CD4-positive, alpha-beta T cell treated with Interleukin-21 for 1 hour (primary cell): ENCODE results near the gene CCDC61.
A peak's percentile ranks its signal among the peaks of the same experiment; 100 is the strongest.

Experiments used
- DNase-seq: peaks from one replicate; pipeline ENCODE4 v3.0.0-alpha.2; 2020

CCDC61 gene, protein sequence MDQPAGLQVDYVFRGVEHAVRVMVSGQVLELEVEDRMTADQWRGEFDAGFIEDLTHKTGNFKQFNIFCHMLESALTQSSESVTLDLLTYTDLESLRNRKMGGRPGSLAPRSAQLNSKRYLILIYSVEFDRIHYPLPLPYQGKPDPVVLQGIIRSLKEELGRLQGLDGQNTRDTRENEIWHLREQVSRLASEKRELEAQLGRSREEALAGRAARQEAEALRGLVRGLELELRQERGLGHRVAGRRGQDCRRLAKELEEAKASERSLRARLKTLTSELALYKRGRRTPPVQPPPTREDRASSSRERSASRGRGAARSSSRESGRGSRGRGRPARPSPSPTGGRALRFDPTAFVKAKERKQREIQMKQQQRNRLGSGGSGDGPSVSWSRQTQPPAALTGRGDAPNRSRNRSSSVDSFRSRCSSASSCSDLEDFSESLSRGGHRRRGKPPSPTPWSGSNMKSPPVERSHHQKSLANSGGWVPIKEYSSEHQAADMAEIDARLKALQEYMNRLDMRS

GRCh38 chr19:45994998-45995714 lies at the start of gene CCDC61:
CCDC61 (plus strand) TSS chr19:45995467; CDS start chr19:46003019, 7,552 bp downstream.
- peak; percentile 100 for DNase-seq

- DNase-seq: no peak
Observed at GRCh38 chr19:45947926-45948325, 47.3 kb upstream of the CCDC61 start.

DNA sequence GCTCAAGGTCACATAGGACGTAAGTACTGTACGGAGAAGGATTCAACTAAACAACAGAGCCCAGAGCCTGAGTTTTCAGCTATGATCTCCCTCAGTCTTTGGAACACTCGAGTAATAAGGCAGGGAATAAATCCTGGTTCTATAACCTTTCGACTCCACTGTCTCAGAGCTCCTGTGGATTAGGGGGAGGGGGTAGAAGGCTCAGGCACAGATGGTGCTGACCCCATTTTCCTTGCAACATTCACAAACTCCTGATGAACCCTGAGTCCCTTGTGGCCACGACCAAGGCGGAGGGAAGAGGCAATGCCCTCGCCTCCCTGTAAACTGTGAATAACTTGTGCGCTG lies 43.0 kb upstream of the CCDC61 start:
- no peak for DNase-seq

- DNase-seq: peak; percentile 13
Observed at GRCh38 chr19:45952686-45953505, 42.4 kb upstream of the CCDC61 start.

DNA sequence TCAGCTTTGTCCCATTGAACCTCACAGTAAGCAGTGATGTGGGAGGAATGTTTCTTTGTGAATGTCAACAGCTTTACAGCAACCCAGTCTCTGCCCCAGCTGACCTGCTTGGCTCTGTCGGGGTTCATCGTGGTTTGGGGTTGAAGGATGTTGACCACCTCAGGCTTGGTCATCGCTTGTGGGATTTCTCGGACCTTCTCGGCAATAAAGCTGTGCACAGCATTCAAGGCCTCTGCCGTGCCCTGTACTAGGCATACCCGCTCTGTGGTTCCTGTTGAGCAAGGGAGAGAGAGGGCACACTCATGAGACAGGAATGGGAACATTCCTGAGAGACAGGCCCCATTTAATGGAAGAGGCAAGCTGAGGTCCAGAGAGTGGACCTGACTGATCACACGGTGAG lies 41.6 kb upstream of the CCDC61 start:
- no peak for DNase-seq

- no peak for DNase-seq
Observed at GRCh38 chr19:45954156-45954555, 41.1 kb upstream of the CCDC61 start.

DNA sequence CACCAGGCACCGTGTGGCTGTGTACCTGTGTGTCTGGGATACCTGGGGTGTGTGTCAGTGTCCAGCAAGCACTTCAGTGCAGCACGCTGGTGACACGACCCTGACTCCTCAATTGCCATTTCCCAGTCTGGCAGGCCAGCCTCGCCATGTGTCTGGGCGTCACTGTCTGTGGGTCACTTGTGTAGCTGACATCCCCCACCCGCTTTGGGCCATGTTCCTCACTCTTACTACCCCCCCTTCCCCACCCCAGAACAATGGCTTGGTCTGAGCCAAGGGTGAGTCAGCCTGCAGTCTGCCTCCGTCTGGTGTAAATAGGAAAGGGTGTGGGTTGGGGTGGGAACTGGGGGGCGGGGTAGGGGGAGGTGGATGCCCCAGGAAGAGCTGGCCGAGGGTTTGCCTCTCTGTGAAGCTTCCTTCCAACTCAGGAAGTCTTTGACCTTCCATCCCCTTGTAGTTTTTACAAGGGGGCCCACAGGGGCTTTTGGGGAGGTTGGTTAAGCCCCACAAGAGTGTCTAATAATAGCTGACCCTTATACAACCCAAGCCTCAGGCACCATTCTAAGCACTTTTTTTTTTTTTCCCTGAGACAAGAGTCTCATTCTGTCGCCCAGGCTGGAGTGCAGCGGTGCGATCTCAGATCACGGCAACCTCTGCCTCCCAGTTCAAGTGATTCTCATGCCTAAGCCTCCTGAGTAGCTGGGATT lies 39.2 kb upstream of the CCDC61 start:
- DNase-seq: no peak

GRCh38 chr19:45958320-45958719 lies 36.9 kb upstream of the CCDC61 start:
- no peak for DNase-seq

DNA sequence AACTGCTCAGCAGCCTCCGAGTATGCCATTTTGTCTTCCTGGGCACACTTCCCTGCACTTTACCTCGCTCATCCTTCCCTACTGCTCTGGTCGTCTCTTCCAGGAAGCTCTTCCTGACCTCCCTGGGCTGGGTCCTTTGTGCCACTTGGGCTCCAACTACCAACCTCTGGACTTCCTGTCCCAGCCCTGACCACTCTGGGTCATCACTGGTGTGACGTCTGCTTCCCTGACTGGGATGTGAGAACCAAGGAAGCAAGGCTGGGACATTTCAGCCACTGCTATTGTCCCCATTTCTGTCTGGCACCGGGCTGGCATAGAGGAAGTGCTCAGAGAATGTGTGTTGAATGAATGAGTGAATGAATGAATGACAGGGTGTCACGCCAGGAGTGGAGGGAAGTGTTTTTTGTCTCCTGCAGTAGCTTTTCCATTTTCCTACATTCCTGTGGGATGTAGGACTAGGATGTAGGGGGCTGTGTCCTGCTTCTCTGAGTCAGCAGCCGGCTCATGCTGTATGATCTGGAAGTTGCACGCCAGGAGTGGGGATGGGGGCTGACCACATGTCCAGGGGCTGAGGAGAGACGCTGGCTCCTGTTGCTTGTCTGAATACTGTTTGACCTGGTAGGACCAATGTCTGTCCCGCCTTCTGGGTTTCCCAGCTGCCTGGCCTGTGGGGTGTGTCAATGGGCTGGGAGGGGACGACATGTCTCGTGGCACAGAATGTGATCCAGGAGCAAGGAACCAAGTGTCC lies 36.3 kb upstream of the CCDC61 start:
- no peak for DNase-seq

- no peak for DNase-seq
Observed at GRCh38 chr19:45959517-45960025, 35.7 kb upstream of the CCDC61 start.

DNA sequence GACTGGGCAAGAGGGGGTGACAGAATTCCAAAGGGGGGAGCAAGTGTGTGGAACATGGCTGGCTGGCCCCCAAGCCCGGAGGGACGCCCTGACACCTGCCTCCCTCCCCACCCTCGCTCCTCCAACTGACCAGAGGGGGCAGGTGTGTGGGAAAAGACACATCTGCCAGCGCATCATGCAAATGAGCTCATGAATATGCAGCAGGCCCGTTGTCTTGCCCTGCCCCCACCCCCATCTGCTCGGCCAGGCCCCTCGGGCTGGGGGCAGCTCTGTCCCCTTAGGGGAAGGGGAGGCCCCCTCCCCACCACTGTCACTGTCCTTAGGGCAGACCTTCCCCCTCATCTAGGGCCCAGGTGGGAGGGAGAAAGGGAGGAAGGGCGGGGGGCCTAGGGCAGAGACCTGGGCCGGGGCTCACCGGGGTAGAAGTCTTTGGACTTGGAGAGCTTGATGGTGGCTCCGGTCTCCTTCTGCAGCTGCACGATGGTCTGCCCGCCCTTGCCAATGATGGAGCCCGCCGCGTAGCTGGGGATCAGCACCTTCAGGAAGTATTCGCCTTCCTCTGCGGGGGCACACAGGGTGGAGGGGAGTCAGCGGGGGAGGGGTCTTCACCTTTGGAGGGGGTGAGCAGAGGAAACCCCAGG lies 34.6 kb upstream of the CCDC61 start:
- no peak for DNase-seq

DNA sequence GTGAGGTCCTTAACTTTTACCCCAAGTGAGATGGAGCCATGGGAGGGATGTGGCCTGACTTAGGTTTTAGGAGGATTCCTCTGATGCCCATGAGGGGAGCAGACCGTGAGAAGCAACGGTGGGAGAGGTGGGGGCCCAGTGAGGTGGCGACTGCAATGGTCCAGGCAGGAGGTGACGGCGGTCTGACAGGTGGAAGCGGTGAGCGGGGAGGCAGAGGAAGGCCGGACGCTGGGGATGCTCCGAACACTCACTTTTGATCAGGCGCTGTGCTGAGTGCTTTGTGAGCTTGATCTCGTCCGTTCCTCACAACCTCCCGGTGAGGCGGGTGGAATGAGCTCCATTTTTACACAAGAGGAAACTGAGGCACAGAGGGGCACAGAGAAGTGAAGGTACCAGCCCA lies 33.2 kb upstream of the CCDC61 start:
- DNase-seq: no peak

DNA sequence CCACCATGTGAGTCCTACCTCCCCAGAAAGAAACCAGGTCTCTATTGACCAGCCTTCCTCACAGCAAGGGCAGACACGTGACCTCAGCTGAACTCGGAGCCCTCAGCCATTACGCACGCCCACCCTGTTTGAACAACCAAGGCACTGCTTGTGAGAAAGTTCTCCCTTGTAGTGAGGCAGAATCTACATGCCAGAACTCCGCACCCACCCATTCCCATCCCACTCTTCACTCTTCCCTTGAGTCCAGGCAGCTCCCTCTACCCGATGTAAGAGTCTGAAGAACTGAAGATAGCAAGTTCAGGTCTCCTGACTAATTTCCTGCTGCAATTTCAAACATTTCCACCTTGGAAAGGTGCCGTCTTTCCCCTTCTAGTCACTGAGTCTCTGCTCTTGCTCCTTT lies 28.0 kb upstream of the CCDC61 start:
- DNase-seq: no peak

GRCh38 chr19:45968626-45969025 lies 26.6 kb upstream of the CCDC61 start:
- DNase-seq: no peak

- no peak for DNase-seq
Observed at GRCh38 chr19:45969676-45970075, 25.6 kb upstream of the CCDC61 start.

- DNase-seq: no peak
Observed at GRCh38 chr19:45971260-45971902, 23.9 kb upstream of the CCDC61 start.

- peak; percentile 27 for DNase-seq
Observed at GRCh38 chr19:45972081-45972946, 23.0 kb upstream of the CCDC61 start.

- no peak for DNase-seq
Observed at GRCh38 chr19:45972947-45973540, 22.2 kb upstream of the CCDC61 start.
